ENCODE data around the gene BAZ2A.
A peak's percentile ranks its signal among the peaks of the same experiment; 100 is the strongest.
"Not testable (repeated sequence)": the region's sequence is repeated elsewhere in the genome, so short reads cannot be mapped to it uniquely, and the experiment has no call there.

BAZ2A gene

DNA sequence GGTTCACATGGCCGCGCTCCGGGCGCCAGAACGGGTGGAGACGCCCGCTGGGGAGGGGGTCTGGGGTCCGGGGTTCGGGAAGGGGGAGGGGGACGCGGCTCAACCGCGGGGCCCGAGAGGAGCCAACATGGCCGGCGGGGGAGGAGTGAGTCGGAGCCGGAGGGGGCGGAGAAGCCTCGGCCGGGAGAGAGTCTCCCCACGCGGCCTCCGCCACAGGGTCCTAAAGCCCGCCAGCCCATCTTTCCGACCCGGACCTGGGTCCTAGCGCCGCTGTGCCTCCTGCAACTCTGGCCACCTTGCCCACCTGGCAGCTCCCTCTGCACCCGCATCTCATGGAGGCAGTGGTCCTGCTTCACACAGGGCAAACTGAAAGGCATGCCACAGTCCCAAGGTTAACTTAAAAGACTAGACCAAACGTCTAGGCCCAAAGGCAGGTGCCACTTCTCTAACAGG lies at the start of gene BAZ2A:
TSS of gene BAZ2A (minus strand) at position 147 of the 453 bp plus-strand sequence. CDS start 12,796 bp downstream, outside the sequence.
- peak; percentile 81 for DNase-seq (ENCODE audit: low spot score)

DNA sequence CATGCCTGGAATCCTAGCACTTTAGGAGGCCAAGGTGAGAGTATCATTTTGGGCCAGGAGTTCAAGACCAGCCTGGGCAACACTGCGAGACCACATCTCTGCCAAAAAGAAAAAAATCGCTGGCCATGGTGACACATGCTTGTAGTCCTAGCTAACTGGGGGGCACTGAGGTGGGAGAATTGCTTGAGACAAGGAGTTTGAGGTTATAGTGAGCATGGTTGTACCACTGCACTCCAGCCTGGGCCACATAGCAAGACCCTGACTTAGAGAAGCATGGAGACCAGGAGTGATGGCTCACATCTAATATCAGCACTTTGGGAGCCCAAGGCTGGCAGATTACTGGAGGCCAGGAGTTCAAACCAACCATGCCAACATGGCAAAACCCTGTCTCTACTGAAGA lies 48.7 kb upstream of the BAZ2A start:
- no peak for DNase-seq (ENCODE audit: low spot score)

DNA sequence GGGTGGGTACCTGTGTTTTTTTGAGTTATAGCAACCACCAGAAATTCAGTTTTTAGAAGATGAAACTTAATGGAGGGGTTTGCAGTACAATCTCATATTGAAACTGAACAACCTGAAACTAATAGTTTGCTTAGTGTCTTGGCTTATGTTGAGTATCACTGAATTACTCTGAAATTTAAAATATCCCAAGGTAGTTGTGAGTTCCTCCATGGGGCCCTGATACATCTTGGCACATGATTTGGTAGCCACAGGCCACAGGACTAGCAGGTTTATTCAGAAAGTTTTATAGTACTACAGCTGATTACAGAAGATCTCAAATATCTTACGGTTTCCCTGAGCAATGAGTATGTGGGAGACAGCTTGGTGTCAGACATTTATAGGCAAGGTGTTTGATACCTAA lies 47.6 kb upstream of the BAZ2A start:
- DNase-seq (ENCODE audit: low spot score): no peak

DNA sequence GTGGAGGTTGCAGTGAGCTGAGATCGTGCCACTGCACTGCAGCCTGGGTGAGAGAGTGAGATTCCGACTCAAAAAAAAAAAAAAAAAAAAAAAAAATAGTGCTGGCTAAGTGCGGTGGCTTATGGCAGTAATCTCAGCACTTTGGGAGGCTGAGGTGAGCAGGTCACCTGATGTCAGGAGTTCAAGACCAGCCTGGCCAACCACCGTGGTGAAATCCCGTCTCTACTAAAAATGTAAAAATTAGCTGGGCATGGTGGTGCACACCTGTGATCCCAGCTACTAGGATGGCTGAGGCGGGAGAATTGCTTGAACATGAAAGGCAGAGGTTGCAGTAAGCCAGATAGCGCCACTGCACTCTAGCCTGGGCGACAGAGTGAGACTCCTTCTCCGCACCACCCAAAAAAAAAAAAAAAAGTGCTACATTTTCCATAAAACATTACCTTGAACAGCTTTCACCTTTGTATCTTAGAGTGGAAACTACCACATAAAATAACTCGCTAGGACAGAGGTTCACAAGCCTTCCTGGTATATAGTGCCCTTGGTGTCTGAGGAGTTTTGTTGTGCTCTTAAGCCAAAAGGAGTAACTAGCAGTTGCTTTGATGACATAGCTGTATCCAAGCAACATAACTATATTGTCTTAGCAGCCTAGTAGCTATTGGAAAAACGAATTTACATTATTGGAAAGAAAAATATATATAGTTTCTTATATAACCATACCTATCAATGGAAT lies 46.9 kb upstream of the BAZ2A start:
- no peak for DNase-seq (ENCODE audit: low spot score)

DNA sequence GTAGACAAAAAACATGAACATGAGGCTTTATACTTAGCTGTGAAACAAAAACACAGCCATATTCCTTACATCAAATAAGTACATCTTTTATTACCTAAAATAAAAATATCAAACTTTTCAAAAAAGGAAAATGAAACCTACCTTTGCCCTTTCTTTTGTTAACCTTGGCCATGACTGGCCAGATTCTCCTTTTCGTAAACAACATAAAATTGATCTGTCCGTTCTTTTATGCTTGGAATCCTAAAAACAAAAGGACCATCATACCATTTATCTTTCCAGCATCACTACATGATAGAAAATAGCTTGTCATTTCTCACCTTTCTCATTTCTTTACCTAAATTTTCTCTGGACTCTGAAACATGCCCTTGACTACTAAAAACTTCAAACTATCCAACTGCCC lies 41.5 kb upstream of the BAZ2A start:
- no peak for DNase-seq (ENCODE audit: low spot score)

DNA sequence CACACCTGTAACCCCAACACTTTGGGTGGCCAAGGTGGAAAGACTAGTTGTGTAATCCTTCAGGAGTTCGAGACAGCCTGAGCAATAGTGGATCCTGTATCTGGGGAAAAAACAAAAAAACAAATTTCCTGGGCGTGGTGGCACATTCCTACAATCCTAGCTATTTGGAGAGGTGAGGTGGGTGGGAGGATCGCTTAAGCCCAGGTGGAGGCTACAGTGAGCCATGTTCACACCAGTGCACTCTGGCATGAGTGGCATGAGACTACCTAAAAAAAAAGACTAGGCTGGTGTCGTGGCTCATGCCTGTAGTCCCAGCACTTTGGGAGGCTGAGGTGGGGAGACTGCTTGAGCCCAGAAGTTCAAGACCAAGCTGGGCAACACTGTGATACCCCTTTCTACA lies 40.7 kb upstream of the BAZ2A start:
- no peak for DNase-seq (ENCODE audit: low spot score)

DNA sequence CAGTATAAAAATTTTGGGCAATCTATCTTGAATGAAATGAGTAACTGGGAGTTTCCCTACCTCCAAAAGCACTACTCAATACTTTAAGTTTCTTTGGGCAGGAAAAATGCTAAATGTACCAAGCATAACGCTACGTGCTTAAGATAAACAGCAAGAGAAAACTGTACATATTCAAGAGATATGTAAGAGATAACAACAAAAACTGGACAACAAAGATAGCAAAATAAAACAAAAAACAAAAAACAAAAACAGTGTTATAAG lies 38.0 kb upstream of the BAZ2A start:
- no peak for DNase-seq (ENCODE audit: low spot score)

DNA sequence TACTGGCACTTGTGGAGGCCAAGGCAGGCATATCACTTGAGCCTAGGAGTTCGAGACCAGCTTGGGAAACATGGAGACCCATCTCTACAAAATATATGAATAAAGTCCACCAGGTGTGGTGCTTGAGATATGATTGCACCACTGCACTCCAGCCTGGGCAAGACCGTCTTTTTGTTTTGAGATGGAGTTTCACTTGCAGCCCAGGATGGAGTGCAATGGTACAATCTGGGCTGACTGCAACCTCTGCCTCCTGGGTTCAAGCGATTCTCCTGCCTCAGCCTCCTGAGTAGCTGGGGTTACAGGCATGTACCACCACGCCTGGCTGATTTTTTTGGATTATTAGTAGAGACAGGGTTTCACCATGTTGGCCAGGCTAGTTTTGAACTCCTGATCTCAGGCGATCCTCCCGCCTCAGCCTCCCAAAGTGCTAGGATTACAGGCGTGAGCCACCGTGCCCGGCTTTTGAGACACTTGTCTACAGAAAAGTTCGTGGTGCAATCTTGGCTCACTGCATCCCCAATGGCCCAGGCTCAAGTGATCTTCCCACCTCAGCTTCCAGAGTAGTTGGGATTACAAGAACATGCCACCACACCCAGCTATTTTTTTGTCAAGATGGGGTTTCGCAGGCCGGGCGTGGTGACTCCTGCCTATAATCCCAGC lies 32.0 kb upstream of the BAZ2A start:
- no peak for DNase-seq (ENCODE audit: low spot score)

DNA sequence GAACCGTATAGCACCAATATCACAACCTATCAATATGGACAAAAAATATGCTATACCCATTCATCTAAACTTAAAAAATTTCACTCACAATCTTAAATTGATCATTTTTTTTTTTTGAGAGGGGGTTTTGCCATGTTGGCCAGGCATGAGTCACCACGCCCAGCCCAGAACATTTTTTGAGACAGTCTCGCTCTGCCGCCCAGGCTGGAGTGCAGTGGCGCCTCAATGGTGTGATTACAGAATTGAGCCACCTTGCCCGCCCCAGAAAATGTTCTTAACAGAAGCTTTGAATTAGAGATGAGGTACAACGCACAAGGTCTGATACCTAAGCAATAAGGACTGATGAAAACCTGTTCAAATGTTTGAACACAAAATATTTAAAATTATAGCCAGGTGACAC lies 31.4 kb upstream of the BAZ2A start:
- DNase-seq (ENCODE audit: low spot score): no peak

DNA sequence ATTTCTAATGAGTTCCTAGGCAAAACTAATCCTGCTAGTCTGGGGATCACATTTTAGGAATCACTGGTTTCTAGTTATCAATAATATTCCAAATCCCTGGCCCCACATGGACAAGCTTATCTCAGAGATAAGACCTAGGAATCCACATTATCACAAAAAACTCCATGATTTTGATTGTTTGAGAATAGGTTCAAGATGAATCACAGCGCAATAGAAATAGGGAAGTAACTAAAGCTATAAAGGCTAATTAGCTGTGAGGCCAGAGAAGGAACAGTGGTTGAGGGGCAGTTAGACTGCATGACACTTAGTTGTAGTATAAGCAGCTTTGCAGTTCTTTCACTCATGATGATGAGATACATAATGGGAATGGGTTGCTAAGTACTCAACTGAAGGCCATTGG lies 28.8 kb upstream of the BAZ2A start:
- no peak for DNase-seq (ENCODE audit: low spot score)

DNA sequence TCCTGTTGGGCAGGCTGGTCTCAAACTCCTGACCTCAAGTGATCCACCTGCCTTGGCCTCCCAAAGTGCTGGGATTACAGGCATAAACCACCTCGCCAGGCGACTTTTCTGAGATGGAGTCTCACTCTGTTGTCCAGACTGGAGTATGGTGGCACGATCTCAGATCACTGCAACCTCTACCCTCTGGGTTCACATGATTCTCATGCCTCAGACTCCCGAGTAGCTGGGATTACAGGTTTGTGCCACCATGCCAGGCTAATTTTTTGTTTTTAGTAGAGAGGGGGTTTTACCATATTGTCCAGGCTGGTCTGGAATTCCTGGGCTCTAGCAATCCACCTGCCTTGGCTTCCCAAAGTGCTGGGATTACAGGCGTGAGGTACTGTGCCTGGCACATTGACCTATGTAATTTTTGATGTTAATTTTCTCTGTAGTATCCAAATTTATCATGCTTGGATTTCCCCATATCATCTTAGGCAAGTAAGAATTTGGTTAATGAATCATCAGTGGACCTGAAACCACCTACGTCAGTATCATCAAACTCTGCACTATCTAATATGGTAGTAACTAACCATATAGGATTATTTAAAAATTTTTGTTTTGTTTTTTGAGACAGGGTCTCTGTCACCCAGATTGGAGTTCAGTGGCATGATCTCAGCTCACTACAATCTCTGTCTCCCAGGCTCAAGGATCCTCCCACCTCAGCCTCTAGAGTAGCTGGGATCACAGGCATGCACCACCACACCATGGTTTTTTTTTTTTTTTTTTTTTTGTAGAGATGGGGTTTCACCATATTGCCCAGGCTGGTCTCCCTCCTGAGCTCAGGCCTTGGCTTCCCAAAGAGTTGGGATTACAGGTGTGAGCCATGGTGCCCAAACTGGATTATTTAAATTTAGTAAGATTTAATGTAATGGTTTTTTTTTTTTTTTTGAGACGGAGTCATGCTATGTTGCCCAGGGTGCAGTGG lies 27.6 kb upstream of the BAZ2A start:
- no peak for DNase-seq (ENCODE audit: low spot score)

DNA sequence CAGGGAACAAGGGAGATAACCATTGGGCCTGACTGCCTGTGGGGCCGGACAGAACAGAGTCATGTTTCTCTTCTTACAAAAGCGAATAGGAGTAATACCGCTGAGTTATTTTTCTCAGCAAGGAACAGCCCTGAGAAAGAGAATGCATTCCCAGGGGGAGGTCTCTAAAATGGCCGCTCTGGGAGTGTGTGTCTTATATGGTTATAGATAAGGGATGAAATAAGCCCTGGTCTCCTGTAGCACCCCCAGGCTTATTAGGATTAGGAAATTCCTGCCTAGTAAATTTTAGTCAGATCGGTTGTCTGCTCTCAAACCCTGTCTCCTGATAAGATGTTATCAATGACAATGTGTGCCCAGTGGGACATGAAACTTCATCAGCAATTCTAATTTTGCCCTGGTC lies 23.7 kb upstream of the BAZ2A start:
- DNase-seq (ENCODE audit: low spot score): not testable (repeated sequence)

DNA sequence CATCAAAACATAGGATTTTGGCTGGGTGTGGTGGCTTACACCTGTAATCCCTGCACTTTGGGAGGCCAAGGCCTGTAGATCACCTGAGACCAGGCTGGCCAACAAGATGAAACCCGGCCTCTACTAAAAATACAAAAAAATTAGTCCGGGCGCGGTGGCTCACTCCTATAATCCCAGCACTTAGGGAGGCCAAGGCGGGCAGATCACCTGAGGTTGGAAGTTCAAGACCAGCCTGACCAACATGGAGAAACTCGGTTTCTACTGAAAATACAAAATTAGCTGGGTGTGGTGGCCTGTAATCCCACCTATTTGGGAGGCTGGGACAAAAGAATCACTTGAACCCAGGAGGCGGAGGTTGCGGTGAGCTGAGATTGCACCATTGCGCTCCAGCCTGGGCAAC lies 17.9 kb upstream of the BAZ2A start:
- not testable (repeated sequence) for DNase-seq (ENCODE audit: low spot score)

DNA sequence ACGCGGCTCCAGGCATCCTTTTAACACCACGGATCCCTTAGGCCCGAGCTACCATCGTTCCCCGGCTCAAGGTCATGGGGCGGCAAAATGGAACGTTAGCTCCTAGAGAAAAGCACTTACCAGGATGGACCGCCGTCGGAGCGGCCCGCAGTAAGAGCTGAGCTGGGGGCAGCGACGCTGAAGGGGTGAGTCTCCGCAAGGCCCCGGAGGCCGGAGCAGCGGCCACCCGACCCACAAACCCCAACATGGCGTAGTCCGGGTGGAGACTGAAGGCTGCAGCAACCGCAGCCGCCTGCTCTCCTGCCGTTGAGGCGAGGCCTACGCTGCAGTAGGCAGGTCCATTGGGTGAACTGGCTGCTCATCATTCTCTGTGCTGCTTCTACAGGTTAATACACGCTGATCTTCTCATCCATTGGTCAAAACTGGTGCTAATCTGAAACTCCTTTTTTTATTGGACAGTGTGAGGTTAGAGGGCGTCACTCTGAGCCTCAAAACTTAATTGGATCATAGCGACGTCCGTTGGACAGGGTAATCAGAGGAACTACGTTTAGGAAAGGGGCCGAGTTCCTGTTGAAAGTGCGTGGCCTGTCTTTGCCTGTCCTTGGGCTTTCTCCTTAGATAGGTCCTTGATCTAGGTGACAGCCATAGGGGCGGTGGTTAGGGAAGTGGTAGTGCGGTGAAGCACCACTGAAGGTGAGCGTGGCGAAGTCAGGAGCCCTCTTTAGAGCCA lies 15.8 kb upstream of the BAZ2A start, which contains the start of gene ATP5F1B:
TSS of gene ATP5F1B (minus strand) at position 268 of the 730 bp plus-strand sequence. CDS start at position 247, 21 bp downstream.
- DNase-seq (ENCODE audit: low spot score): peak; percentile 98

DNA sequence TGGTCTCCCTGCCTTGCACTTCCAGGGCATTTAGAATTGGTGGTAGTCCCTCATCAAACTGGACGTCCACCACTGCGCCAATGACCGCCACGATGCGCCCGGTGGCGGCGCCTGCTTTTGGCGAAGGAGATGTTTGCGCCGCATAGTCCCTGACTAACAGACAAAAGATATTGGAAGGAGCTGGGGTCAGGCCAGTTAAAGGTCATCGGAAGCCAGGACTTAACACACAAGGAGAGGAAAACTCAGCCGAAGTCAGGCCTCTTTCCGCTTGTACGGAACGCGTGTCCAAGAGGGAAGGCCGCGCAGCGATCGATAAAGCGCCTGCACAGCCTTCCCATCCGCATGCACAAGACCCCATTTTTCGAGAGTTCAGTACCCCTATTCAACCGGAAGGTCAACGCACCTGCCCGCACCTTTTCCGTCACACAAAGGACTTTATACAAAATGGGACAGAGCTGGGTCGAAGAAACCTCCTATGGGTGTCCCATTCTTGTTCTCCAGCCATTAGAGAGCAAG lies 15.1 kb upstream of the BAZ2A start:
- no peak for DNase-seq (ENCODE audit: low spot score)

DNA sequence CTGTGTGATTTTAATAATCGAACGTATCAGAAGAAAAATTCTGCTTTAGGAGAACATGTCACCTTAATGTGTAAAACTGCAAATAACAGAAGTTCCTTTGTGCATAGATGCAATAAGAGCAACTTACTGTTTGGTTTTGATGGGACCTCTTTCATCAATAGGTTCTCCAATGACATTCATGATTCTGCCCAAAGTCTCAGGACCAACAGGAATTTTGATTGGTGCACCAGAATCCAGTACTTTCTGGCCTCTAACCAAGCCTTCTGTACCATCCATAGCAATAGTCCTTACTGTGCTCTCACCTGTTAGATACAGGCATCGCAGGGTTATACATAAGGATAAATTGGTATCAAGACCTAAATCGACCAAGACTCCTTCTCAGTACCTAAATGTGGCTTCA lies 14.5 kb upstream of the BAZ2A start:
- no peak for DNase-seq (ENCODE audit: low spot score)

DNA sequence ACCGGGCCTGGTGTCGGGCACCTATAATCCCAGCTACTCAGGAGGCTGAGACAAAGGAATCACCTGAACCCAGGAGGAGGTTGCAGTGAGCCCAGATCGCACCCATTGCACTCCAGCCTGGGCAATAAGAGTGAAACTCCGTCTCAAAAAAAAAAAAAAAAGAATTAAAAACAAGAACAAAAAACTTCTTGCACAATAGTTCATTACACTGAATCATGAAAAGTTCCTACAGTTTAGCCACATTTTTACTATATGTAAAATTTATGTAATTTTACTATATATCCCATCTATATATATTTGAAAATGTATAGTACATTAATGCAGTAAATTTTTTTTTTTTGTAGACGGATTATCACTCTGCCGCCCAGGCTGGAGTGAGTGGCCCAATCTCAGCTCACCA lies 11.1 kb upstream of the BAZ2A start:
- DNase-seq (ENCODE audit: low spot score): no peak

DNA sequence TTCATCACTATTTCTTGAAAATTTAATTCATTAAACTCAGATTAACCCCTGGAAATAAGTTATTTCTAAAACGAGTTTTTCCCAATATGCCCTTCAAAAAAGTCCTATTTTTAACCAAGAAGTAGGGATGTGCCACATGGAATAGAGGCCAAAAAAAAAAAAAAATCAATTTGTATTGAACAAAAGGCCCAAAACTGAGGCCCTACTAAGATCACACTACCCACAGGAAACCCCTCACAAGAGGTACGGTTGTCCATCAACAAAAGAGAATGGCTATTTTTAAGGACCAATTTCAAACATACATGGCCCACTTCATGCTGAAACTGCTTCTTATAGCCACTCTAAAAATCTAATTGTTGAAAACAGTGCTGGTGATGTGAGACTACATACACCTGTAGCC lies 7.5 kb upstream of the BAZ2A start:
- DNase-seq (ENCODE audit: low spot score): no peak

DNA sequence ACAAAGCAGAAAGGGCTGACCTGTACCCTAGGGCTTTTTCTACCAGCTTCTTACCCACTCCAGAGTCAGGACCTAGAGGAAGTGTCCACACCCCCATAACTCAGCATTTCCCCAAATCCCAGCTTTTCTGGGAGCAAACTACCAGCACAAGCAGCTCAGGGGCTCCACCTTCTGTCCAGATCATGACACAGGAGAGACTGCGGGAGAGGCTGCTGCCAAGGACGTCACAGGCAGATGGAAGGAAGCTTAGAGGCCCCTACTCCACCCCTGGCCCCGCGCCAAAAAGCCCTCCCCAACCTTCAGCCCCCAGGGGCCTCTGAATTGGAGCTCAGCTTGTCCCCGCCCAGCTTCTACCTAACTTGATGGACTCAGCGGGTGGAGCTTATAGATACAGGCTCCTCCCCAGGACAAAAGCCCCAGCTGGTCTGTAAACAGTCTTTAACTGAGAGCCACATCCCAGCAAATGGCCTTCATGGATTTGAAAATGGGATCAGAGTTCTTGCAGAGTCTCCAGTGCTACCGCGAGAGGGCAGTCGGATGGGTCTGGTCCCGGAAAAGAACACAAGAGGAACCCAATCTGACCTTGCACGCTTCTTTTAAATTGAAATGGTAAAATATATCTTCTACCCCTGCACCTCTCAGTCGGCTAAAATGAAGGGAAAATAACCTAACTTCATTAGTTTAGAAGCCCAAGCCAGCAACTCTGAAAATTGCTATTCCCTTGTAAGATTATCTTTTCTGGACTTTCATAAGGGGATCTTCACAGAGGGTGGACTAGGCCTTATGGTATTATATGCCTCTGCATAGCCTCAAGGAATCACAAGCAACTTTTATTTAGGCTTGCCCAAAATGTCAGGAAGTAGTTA lies 6.8 kb upstream of the BAZ2A start:
- DNase-seq (ENCODE audit: low spot score): peak; percentile 92

DNA sequence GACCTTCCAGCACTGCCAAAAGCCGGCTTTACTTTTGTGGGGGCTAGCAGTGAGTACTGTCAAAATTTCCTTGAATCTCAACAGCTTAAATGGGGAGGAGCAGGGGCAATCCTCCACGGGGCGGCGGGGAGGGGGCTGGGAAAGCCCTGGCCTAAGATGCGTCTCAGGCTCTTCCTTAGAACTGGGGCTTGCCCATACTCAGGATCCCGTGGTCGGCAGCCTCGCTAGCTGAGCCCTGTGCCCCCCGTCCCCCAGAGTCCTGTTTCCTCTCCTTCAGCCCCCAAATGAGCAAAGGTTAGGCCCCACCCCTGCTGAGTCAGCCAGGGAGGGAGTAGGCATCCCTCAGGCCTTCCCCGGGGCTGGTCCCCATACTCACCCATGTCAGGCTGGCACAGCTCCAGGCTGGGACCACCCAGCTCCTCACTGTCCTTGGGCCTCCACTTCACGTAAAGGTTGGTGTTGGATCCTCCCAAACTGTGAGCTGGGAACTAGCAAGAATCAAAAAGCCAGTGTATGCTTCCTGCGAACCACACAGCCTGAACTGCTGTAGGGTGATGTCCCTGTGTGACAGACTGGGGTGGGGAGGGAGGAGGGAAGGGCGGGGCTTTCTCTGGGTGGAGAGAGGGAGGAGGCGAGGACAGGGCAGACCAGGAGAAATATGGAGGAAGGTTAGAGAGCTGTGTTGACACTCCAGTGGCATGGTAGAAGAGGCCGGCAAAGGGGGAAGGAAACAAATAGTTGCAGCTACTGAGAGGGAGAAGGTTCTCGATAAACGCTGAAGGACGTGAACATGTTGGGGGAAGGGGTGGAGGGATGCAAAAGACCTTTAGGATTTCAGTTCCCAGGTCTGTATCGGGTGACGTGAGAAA lies 5.9 kb upstream of the BAZ2A start:
- peak; percentile 81 for DNase-seq (ENCODE audit: low spot score)
